K562 (cell line): Measurements from ENCODE around the gene MEIG1. TPM values are rescaled to one million over a fixed set of nuclear protein-coding genes. Genes with fewer than 3 reads are reported as not detected.

Experiments used
- ATAC-seq: fragments of 200-7000 bp; cut with Tn5 transposase; 3 replicates; pipeline ENCODE4 v1.9.1; 2020; ENCODE audit warnings: moderate library complexity
- BruUV-seq: library from RNA; stranded (reverse); fragments of 400-500 nt; replicated peaks from 2 replicates; lab custom pipeline; 2021; lab: Mats Ljungman, UMichigan
- CTCF ChIA-PET: fragments of 300-600 bp; formaldehyde crosslinking; extraction: SDS; loops from one replicate; lab custom pipeline; 2021; ENCODE audit warnings: low intra/inter-chr PET ratio; lab: Yijun Ruan, JAX
- POLR2A ChIA-PET: fragments of 300-600, 350-650 bp; sonication (Branson Sonifier 250); formaldehyde crosslinking; extraction: SDS; loops from one replicate; lab custom pipeline; 2021; ENCODE audit warnings: antibody characterized with exemption, inconsistent platforms; lab: Yijun Ruan, JAX
- DNase-seq, 4 experiments: peaks; one replicate each; pipeline versions ENCODE4 v3.0.0 to v3.0.0-alpha.2; 2011 to 2018; ENCODE audit warnings: low spot score in 3 of 4, mixed read lengths in 3 of 4; ENCODE audit errors: extremely low read depth in 1 of 4
- FAIRE-seq: peaks from 2 replicates; lab custom pipeline; 2011; peaks lifted over from hg19 to GRCh38; lab: Jason Lieb, UNC
- H2AFZ ChIP-seq: 2 replicates; pipeline ENCODE4 v1.6.0; 2011; ENCODE audit warnings: low read depth, low read length, control low read depth, inconsistent platforms
- H3K27ac ChIP-seq: fragments of 200-600 bp; 3 replicates; pipeline ENCODE4 v1.8.0; 2011; ENCODE audit warnings: low read depth, mild to moderate bottlenecking, control low read depth, inconsistent platforms, low read length, moderate library complexity, mixed read lengths; ENCODE audit errors: extremely low read depth
- H3K27me3 ChIP-seq, 2 experiments: fragments of 300-600 bp in 1 of 2; 2 replicates in 1 of 2; 3 replicates in 1 of 2; pipeline versions ENCODE4 v1.6.0 to v1.8.0; 2011; ENCODE audit warnings: inconsistent platforms in 2 of 2, low read length in 2 of 2, mild to moderate bottlenecking in 1 of 2, mixed read lengths in 1 of 2, moderate library complexity in 1 of 2; ENCODE audit not compliant: control insufficient read depth in 2 of 2, insufficient read depth in 2 of 2
- H3K36me3 ChIP-seq: fragments of 300-600 bp; 3 replicates; pipeline ENCODE4 v1.8.0; 2011; ENCODE audit warnings: mild to moderate bottlenecking, low read length, inconsistent platforms; ENCODE audit not compliant: control insufficient read depth, insufficient read depth
- H3K4me1 ChIP-seq, 2 experiments: fragments of 200-600 bp in 1 of 2; replicated peaks in 1 of 2; 2 replicates in 1 of 2; 3 replicates in 1 of 2; pipeline versions ENCODE4 v1.5.1 to v1.8.0; 2011; ENCODE audit warnings: inconsistent platforms in 2 of 2, low read length in 2 of 2, mild to moderate bottlenecking in 1 of 2, mixed read lengths in 1 of 2, moderate library complexity in 1 of 2; ENCODE audit not compliant: control insufficient read depth in 2 of 2, insufficient read depth in 2 of 2
- H3K4me2 ChIP-seq: 2 replicates; pipeline ENCODE4 v1.6.1; 2011; ENCODE audit warnings: low read length, control low read depth, inconsistent platforms, mixed read lengths; ENCODE audit not compliant: insufficient read depth
- H3K4me3 ChIP-seq: fragments of 200-600 bp; sonication (generic), shearing (Covaris generic); 2 replicates; pipeline ENCODE4 v1.5.1; 2016; ENCODE audit warnings: control low read depth, inconsistent platforms
- H3K79me2 ChIP-seq: fragments of 200-600 bp; 3 replicates; pipeline ENCODE4 v1.8.0; 2011; ENCODE audit warnings: low read length, inconsistent platforms; ENCODE audit not compliant: control insufficient read depth, insufficient read depth
- H3K9ac ChIP-seq, 2 experiments: 2 replicates each; pipeline versions ENCODE4 v1.6.0 to v1.6.1; 2011; ENCODE audit warnings: low read depth in 2 of 2, low read length in 2 of 2, control low read depth in 1 of 2, inconsistent platforms in 1 of 2, mild to moderate bottlenecking in 1 of 2, mixed read lengths in 1 of 2; ENCODE audit not compliant: insufficient read depth in 1 of 2
- H3K9me1 ChIP-seq: one replicate; pipeline ENCODE4 v1.6.0; 2011; ENCODE audit warnings: inconsistent platforms, mild to moderate bottlenecking, low read length, moderate library complexity; ENCODE audit not compliant: control insufficient read depth, insufficient read depth
- H3K9me3 ChIP-seq: replicated peaks from 2 replicates; pipeline ENCODE4 v1.5.1; 2011; ENCODE audit warnings: low read depth, low read length, inconsistent platforms; ENCODE audit not compliant: control insufficient read depth, insufficient read depth
- H4K20me1 ChIP-seq: replicated peaks from 2 replicates; pipeline ENCODE4 v1.6.1; 2011; ENCODE audit warnings: low read length, inconsistent platforms, mixed read lengths; ENCODE audit not compliant: control insufficient read depth, insufficient read depth
- CBX3 ChIP-seq, 2 experiments: IDR thresholded peaks; 1 replicate in 1 of 2; 2 replicates in 1 of 2; pipeline ENCODE4 v1.6.1; 2012; ENCODE audit warnings: inconsistent platforms in 2 of 2, low read length in 2 of 2, borderline replicate concordance in 1 of 2, control low read depth in 1 of 2
- IRF9 ChIP-seq: fragments of 450-650 bp; IDR thresholded peaks from 2 replicates; pipeline ENCODE4 v1.6.1; 2016; ENCODE audit warnings: missing biosample characterization, missing genetic modification characterization
- RBM25 ChIP-seq: fragments of 200-400 bp; formaldehyde crosslinking; IDR thresholded peaks from 2 replicates; pipeline ENCODE4 v1.6.1; 2018; ENCODE audit warnings: low read length, low read depth, moderate library complexity; ENCODE audit not compliant: severe bottlenecking
- TRIM28 ChIP-seq: fragments of 450-650 bp; IDR thresholded peaks from 2 replicates; pipeline ENCODE4 v1.6.1; 2017
- ZNF184 ChIP-seq: sonication (generic); formaldehyde crosslinking; IDR thresholded peaks from 2 replicates; pipeline ENCODE4 v1.5.0; 2020; ENCODE audit warnings: missing genetic modification reagents
- ZNF778 ChIP-seq: fragments of 450-650 bp; formaldehyde crosslinking; IDR thresholded peaks from 2 replicates; pipeline ENCODE4 v1.4.0; 2020; ENCODE audit warnings: mild to moderate bottlenecking, moderate library complexity
- WGBS: fragments of 100-300 bp; shearing (Covaris generic); methylation state at CpG from one replicate; pipeline ENCODE4 v1.1.6; 2016; ENCODE audit warnings: low coverage, mixed read lengths; ENCODE audit not compliant: insufficient coverage; ENCODE audit errors: missing lambda C conversion rate; 5-methylcytosine and 5-hydroxymethylcytosine counted together
- in situ Hi-C: fragments of 300-500 bp; cut with MboI; formaldehyde crosslinking; loops from 4 replicates; pipeline ENCODE4 v1.15.0; 2018; ENCODE audit warnings: inconsistent platforms, mixed read lengths
- intact Hi-C: fragments of 100-400 bp; cut with micrococcal nuclease; formaldehyde crosslinking; loops from 2 replicates; pipeline ENCODE4 v1.14.2; 2022
- polyA plus RNA-seq, 8 experiments: library from polyadenylated mRNA; depleted of rRNA in 4 of 8; stranded (reverse) in 5 of 8; unstranded in 3 of 8; fragments of >200 nt; fragmentation: Nextera tagmentation in 2 of 8; fragmentation: Illumina TruSeq in 1 of 8; extraction: Ambion mirVana in 2 of 8; extraction: Trizol in 1 of 8; gene quantifications; 2 replicates each; pipeline versions ENCODE4 v1.2.1 to v1.2.3, GENCODE V29; 2011 to 2014; ENCODE audit warnings: inconsistent platforms in 1 of 8, missing spikeins in 1 of 8
- total RNA-seq, 7 experiments: library from RNA; depleted of rRNA in 6 of 7; stranded (reverse); fragments of >200 nt in 6 of 7; fragmentation: Illumina TruSeq in 2 of 7; extraction: Trizol in 2 of 7; gene quantifications; 2 replicates each; pipeline versions ENCODE4 v1.2.1 to v1.2.3, GENCODE V29; 2011 to 2021; ENCODE audit warnings: low replicate concordance in 1 of 7

Gene MEIG1
- total and polyA plus RNA-seq, 9 of the 15 experiments (the other 6 are each of a cell fraction or from before 2014, with no cell fraction given) = 0.19 to 1.7 (median 0.54) TPM; not detected in 3

- intact Hi-C loops (no loop called here), in situ Hi-C loops (no loop called here)
- no peak for FAIRE-seq
- Histone ChIP-seq H3K9me3 (peaks cover 14% of the 10 kb centered on the region), H3K36me3 (peaks cover 88% of the 10 kb centered on the region), H3K4me1 (no peaks in the 10 kb centered on the region), H2AFZ (no peak overlapping the region), H3K27ac (no peak overlapping the region), H4K20me1 (no peaks in the 10 kb centered on the region), H3K27me3 (no peaks in the 10 kb centered on the region), H3K4me2 (no peak overlapping the region), H3K9me1 (no peaks in the 10 kb centered on the region), H3K79me2 (no peaks in the 10 kb centered on the region), H3K9ac (no peak overlapping the region), H3K4me3 (no peak overlapping the region)
- BruUV-seq = no TSS peak
- WGBS = 91% methylated on average over 3 of the region's 3 CpGs
- peak in 1 of 2 experiments; percentile 48; a peak in 1 of 3 replicates for TF ChIP-seq CBX3 (IDR thresholded peaks at IDR 0.05; ENCODE audit: borderline replicate concordance in 1 of 2, low read length in 2 of 2)
- TF ChIP-seq TRIM28 = peak; percentile 80
- no peak for TF ChIP-seq ZNF778 (CRISPR knock-in tag)
- TF ChIP-seq RBM25 = peak; percentile 78
- TF ChIP-seq ZNF184 (CRISPR knock-in tag) = peak; percentile 94
- TF ChIP-seq IRF9 (tag) = no peak
- ChIA-PET CTCF (interaction anchor here (0.5 kb wide), 1 partner anchor 200 kb away, joined by 5 read pairs; no protein-coding TSS in a partner anchor), POLR2A (no interaction called here)
- no peak for DNase-seq
- ATAC-seq = no peak
These were observed 41.4 kb upstream of the MEIG1 start for GRCh38 chr10:14917827-14918226.
